GM13976 (cell line): Measurements from ENCODE around the gene SORCS3.

ENCODE experiments used
- DNase-seq: peaks from one replicate; pipeline ENCODE4 v3.0.0; 2012; ENCODE audit warnings: low spot score
- in situ Hi-C: fragments of 300-500 bp; cut with MboI; formaldehyde crosslinking; loops from one replicate; pipeline ENCODE4 v1.12.0; 2022; ENCODE audit warnings: low sequenced_read_pairs, mixed read lengths, inconsistent platforms; ENCODE audit not compliant: unreplicated experiment
- TF ChIP-seq, protein P1 (sequence below): IDR thresholded peaks from 2 replicates; pipeline ENCODE4 v1.5.1; 2012; ENCODE audit warnings: borderline replicate concordance, mild to moderate bottlenecking; ENCODE audit not compliant: insufficient read depth; ENCODE audit errors: extremely low read depth, missing control alignments, control extremely low read depth

SORCS3 gene

DNA sequence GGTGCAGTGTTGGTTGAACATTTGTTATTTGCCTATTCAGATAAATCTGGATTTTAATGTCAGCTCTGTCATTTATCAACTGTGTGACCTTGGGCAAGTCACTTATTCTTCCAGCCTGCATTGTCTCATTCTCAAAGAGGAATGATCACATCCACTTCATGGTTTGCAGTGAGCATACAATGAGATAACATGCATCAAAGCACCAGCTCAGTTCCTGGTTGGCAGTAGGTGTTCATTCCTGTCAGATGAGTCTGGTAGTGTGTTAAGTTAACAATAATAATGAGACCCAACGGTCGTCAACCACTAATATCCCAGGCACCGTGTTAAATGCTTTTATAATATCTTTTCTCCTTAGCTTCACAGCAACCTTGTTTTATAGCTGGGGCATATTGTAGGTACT, 137.3 kb downstream of the SORCS3 start:
- in situ Hi-C loops = no loop called here
- no peak for DNase-seq
- TF ChIP-seq, protein P1, sequence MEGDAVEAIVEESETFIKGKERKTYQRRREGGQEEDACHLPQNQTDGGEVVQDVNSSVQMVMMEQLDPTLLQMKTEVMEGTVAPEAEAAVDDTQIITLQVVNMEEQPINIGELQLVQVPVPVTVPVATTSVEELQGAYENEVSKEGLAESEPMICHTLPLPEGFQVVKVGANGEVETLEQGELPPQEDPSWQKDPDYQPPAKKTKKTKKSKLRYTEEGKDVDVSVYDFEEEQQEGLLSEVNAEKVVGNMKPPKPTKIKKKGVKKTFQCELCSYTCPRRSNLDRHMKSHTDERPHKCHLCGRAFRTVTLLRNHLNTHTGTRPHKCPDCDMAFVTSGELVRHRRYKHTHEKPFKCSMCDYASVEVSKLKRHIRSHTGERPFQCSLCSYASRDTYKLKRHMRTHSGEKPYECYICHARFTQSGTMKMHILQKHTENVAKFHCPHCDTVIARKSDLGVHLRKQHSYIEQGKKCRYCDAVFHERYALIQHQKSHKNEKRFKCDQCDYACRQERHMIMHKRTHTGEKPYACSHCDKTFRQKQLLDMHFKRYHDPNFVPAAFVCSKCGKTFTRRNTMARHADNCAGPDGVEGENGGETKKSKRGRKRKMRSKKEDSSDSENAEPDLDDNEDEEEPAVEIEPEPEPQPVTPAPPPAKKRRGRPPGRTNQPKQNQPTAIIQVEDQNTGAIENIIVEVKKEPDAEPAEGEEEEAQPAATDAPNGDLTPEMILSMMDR = no peak

DNA sequence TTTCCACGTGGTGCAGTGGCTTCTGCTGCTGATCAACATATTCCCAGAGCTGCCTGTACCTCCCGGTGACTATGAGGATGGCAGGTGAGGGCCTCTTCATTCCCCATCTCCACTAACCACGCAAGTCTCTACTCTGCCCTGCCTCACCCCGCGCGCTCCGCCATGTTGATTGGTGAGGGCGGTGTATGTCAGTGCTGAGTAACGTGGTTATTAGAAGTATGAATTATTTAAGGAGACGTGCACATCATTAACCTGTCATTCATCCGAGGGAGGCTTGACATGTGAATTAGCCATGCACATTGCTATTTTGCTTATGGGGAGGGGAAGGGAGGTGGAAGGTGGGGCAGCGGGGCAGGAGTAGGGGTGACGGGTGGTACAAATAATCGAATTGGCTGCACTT, 138.6 kb downstream of the SORCS3 start:
- in situ Hi-C loops = no loop called here
- TF ChIP-seq, protein P1 = no peak
- DNase-seq = no peak

DNA sequence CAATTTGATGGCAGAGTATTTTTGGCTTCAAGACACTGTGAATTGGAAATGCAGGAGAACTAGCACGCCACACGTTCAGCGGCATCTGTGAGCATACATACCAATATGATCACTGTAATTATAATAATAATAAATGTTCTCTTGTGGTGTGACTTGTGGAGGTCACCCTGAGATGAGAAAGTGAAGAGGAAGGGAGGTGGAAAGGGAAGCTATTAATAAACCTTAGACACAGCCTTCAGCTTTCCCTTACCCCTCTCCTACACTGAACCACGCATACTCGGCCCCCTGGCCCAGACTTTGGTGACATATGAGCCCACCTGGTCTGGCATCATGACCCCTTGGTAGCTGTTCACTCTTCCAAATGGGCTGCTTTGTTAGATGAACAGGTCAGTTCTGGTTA, 139.1 kb downstream of the SORCS3 start:
- in situ Hi-C loops = no loop called here
- TF ChIP-seq, protein P1 = no peak
- DNase-seq = no peak

DNA sequence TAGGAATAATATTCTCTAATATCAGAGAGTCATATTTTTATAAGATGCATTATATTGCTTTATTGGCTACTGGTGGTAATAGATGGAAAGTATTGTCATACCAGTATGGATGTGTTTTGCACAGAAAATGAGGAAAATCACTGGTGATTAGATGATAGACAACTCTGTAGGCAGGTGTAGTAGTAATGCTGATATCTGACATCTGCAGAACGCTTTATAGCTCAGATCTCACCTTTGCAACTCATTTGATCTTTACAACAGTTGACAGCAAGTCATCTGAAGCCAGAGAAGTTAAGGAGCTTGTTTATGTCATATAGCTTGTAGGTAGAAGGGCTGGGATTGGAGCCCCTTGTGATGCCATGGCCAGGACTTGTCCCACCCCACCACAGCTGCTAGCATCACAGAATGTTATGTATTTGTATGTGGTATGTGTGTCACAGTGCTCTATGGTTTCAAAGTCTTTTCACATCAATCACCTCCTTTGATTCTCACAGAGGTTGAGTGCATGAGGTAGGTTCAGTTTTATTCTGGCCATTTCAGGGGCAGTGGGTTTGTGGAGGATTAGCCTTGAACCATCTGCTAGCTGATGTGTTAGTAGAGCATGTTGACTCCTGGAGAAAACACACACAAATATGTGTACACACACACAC, 140.0 kb downstream of the SORCS3 start:
- in situ Hi-C loops = no loop called here
- no peak for DNase-seq
- TF ChIP-seq, protein P1 = no peak

DNA sequence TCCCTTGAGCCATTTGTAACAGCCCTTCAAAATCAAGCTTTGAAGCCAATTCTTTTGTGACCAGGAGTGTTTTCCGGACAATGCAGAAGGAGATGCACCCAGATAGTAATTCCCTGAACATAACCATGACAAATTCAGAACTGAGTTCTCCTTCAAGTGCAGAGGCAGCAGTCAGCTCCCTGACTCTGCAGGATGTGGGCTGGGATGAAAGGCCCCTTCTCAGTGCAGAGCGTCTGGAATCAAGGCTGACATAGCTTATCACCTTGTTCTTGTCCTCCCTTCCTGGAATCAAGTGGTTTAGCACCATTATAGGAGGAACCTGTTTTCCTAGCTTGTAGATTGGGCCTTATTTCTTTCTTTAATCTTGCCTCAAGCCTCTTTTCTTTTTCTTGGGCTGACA, 143.4 kb downstream of the SORCS3 start:
- in situ Hi-C loops = no loop called here
- DNase-seq = no peak
- TF ChIP-seq, protein P1 = no peak

DNA sequence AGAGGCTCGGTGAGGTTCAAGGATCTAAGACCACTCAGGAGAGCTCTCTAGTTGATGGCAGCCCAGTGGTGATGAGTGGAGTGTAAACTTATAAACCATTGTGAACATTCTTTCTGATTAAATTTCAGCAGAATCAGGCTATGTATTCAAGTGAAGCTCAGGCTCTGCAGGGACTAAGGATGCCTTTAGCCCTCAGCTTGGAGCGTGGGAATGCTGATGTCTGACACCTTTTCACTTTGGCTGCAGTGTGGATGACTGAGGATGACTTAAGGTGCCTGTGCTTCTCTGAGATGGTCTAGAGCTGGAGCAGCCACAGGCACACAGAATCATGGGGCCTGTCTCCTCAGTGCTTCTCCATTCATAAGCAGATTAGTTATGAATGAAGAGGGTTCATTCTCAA, 150.4 kb downstream of the SORCS3 start:
- no peak for DNase-seq
- TF ChIP-seq, protein P1 = no peak
- in situ Hi-C loops = no loop called here
